PFSK-1 (cell line): ENCODE measurements around the gene ANKS3.

Experiments
- POLR2AphosphoS5 ChIP-seq: IDR thresholded peaks from 2 replicates; pipeline ENCODE4 v1.6.1; 2012; ENCODE audit warnings: low read depth, mild to moderate bottlenecking, control low read depth, low read length, moderate library complexity
- TF ChIP-seq, protein P1 (sequence below), 2 experiments: IDR thresholded peaks; 2 replicates each; pipeline versions ENCODE4 v1.6.1 to v1.8.0; 2011 to 2012; ENCODE audit warnings: low read depth in 2 of 2, low read length in 2 of 2, control low read depth in 1 of 2, inconsistent platforms in 1 of 2, mild to moderate bottlenecking in 1 of 2, moderate library complexity in 1 of 2; ENCODE audit not compliant: insufficient read depth in 1 of 2

DNA sequence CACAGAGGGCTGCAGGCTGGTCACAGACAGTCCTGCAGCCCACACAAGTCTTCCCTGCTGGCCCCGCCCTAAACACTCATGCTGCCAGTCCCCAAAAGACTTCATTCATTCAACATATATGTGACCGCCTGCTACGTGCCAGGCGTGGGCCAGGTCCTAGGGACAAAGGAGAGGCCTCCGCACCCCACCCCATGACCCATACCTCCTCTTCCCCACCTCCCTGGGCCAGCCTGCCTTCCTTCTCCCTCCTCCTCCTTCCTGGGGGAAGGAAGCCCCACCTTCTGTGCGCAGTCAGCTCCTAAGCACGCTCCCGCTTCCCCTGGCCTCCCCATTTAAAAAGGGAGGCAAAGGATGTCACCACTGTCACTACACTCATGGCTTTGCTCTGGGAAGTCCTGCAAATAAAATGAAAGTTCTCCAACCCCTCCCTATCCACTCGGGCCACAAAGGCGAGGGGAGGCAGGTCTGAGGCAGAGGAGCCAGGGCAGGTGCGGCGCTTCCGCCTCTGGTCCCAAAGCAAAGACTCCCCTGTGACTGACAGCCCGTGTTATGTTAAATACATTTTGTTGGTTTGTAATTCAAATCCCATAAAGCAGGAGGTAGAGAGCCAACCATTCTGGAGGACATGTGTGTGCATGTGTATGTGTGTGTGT, 9.3 kb upstream of the ANKS3 start:
- no peak for TF ChIP-seq POLR2AphosphoS5
- TF ChIP-seq, protein P1, sequence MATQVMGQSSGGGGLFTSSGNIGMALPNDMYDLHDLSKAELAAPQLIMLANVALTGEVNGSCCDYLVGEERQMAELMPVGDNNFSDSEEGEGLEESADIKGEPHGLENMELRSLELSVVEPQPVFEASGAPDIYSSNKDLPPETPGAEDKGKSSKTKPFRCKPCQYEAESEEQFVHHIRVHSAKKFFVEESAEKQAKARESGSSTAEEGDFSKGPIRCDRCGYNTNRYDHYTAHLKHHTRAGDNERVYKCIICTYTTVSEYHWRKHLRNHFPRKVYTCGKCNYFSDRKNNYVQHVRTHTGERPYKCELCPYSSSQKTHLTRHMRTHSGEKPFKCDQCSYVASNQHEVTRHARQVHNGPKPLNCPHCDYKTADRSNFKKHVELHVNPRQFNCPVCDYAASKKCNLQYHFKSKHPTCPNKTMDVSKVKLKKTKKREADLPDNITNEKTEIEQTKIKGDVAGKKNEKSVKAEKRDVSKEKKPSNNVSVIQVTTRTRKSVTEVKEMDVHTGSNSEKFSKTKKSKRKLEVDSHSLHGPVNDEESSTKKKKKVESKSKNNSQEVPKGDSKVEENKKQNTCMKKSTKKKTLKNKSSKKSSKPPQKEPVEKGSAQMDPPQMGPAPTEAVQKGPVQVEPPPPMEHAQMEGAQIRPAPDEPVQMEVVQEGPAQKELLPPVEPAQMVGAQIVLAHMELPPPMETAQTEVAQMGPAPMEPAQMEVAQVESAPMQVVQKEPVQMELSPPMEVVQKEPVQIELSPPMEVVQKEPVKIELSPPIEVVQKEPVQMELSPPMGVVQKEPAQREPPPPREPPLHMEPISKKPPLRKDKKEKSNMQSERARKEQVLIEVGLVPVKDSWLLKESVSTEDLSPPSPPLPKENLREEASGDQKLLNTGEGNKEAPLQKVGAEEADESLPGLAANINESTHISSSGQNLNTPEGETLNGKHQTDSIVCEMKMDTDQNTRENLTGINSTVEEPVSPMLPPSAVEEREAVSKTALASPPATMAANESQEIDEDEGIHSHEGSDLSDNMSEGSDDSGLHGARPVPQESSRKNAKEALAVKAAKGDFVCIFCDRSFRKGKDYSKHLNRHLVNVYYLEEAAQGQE (IDR thresholded peaks at IDR 0.05; ENCODE audit: insufficient read depth in 1 of 2, low read depth in 2 of 2, low read length in 2 of 2), result no peak
